GM06990 (cell line): ENCODE measurements around the gene SACM1L.

Experiments
- DNase-seq: peaks from one replicate; pipeline ENCODE4 v3.0.0-alpha.2; 2011; ENCODE audit not compliant: insufficient read length; ENCODE audit errors: extremely low read depth
- H3K27me3 ChIP-seq: replicated peaks from 2 replicates; pipeline ENCODE4 v1.6.0; 2011; ENCODE audit warnings: low read length; ENCODE audit not compliant: control insufficient read depth, insufficient read depth
- H3K36me3 ChIP-seq: 2 replicates; pipeline ENCODE4 v1.5.1; 2011; ENCODE audit warnings: low read length; ENCODE audit not compliant: control insufficient read depth, insufficient read depth
- H3K4me3 ChIP-seq: replicated peaks from 2 replicates; pipeline ENCODE4 v1.5.1; 2011; ENCODE audit warnings: low read depth, mild to moderate bottlenecking, control low read depth, low read length
- TF ChIP-seq, protein P1 (sequence below): IDR thresholded peaks from 2 replicates; pipeline ENCODE4 v1.5.1; 2011; ENCODE audit warnings: low read length, control low read depth, mild to moderate bottlenecking, inconsistent platforms; ENCODE audit not compliant: insufficient read depth, poor library complexity, severe bottlenecking

Gene SACM1L

DNA sequence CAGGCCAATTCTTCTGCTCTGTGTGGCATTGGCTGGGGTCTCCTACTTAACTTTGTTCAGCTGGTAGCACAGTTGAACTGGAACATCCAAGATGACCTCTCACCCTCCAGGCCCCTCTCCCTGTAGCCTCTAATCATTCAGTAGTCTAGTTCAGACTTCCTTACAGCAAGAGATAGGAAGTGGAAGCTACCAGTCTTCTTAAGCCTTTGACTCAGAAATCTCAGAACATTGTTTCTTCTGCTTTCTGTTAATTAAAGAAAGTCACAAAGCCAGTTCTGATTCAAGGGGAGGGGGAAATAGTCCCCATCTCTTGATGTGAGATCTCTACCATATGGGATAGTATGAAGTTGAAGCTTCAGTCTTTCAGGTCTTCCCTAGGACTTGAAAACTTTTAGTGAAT, 18.8 kb upstream of the SACM1L start:
- no peak overlapping the region for H3K4me3 ChIP-seq
- no peaks in the 10 kb centered on the region for H3K27me3 ChIP-seq
- no peak for DNase-seq
- TF ChIP-seq, protein P1, sequence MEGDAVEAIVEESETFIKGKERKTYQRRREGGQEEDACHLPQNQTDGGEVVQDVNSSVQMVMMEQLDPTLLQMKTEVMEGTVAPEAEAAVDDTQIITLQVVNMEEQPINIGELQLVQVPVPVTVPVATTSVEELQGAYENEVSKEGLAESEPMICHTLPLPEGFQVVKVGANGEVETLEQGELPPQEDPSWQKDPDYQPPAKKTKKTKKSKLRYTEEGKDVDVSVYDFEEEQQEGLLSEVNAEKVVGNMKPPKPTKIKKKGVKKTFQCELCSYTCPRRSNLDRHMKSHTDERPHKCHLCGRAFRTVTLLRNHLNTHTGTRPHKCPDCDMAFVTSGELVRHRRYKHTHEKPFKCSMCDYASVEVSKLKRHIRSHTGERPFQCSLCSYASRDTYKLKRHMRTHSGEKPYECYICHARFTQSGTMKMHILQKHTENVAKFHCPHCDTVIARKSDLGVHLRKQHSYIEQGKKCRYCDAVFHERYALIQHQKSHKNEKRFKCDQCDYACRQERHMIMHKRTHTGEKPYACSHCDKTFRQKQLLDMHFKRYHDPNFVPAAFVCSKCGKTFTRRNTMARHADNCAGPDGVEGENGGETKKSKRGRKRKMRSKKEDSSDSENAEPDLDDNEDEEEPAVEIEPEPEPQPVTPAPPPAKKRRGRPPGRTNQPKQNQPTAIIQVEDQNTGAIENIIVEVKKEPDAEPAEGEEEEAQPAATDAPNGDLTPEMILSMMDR = no peak
- H3K36me3 ChIP-seq = peaks cover 54% of the 10 kb centered on the region

DNA sequence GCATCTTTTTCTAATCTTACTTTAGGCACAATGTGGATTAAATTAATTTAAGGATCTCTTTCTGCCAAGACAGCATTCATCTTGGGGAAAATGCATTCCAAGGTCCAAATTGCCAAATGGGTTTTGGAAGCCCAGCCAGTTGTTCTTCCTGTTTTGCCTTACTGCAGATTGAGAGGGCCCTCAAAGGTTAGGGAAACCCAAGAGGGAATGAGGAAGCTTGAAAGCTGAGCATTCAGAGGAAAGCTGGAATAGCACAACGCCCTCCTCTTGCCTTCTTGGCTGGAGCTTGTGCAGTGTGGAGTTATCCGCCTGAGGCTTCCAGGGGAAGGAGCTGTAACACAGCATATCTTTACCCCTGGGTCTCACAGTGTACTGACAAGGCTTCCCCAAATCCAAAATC, 18.2 kb upstream of the SACM1L start:
- Histone ChIP-seq H3K27me3 (no peaks in the 10 kb centered on the region), H3K36me3 (peaks cover 49% of the 10 kb centered on the region), H3K4me3 (no peak overlapping the region)
- TF ChIP-seq, protein P1 = no peak
- DNase-seq = no peak

DNA sequence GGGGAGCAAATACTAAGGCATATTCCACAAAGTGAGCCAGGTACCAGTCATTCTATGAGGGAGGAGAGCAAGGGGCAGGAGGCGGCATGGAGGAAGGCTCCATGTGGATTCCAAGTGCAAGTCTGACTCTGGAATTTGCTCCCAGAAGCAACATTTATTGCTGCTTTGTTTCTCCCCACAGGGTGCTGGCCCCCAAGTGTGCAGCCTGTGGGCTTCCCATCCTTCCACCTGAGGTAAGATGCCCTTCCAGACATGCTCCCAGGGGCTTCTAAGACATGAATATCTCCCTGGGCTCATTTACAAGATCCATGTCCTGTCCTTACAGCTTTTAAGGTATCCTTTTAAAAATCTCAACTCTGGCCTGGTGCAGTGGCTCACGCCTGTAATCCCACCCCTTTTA, 15.9 kb upstream of the SACM1L start:
- peaks cover 44% of the 10 kb centered on the region for H3K36me3 ChIP-seq

DNA sequence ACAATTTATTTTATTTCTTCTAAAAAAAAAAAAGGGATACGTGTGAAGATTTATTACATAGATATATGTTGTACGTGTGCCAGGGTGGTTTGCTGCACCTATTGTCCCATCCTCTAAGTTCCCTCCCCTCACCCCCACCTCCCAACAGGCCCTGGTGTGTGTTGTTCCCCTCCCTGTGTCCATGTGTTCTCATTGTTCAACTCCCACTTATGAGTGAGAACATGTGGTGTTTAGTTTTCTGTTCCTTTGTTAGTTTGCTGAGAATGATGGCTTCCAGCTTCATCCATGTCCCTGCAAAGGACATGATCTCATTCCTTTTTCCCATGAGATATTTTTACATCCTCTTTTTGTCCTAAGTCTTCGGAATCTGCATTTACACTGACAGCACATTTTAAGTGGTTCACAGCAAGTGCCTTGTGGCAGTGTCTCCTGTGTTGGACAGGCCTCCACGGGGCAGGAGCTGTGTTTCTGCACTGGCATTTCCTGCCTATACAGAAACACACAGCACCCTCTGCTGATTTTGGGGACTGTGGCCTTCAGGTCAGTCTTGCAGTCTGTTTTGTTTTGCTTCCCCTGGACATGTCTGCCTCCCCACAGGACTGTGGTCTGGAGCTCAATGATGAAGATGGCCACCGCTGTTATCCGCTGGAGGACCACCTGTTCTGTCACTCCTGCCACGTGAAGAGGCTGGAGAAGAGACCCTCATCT, 12.7 kb upstream of the SACM1L start:
- no peaks in the 10 kb centered on the region for H3K27me3 ChIP-seq
- TF ChIP-seq, protein P1 = no peak
- H3K4me3 ChIP-seq = no peak overlapping the region
- DNase-seq = no peak
- H3K36me3 ChIP-seq = peaks cover 48% of the 10 kb centered on the region

More for the DNA sequence above, 15.9 kb upstream of the SACM1L start:
- Histone ChIP-seq H3K4me3 (no peak overlapping the region), H3K27me3 (no peaks in the 10 kb centered on the region)
- TF ChIP-seq, protein P1 = no peak
- DNase-seq = no peak

DNA sequence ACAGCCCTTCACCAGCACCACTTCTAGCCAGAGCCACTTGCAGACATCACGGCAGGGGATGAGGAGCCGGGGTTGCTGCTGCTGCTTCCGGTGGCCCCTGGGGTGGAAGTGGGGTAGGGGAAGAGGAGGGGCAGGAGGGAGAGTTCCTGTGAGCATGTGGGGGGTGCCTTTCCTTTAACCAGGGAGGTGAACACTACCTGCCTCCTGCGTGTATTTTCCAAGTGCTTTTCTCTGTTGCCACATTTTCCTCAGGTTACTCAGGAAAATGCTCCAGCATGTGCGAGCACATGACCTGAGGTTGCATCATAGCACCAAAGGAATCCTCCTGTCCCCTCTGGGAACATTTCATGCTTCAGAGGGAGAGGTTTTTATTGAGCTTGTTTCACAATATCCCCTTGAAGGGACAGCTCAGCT, 12.2 kb upstream of the SACM1L start:
- H3K36me3 ChIP-seq = peaks cover 47% of the 10 kb centered on the region
- TF ChIP-seq, protein P1 = no peak
- H3K4me3 ChIP-seq = no peak overlapping the region
- no peak for DNase-seq
- H3K27me3 ChIP-seq = no peaks in the 10 kb centered on the region

DNA sequence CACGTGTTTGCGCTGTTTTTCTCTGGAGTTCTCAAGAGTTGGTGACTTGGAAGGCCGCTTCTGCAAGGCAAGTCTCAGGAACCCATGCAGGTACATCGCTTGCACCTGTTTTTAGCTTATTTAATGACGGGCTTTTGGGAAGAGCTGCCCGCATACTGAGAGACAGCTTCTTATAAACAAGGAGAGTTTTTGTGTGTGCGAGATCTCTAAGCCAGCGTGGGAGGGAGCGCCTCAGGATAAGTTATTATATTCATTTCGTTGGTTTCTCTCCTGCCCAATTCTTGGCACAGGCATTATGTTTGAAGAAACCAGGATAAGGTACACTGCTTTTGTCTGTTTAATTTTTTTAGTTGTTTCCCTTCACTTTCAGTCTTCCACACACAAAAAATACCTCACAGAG, 11.4 kb upstream of the SACM1L start:
- Histone ChIP-seq H3K36me3 (peaks cover 44% of the 10 kb centered on the region), H3K27me3 (no peaks in the 10 kb centered on the region), H3K4me3 (no peak overlapping the region)
- DNase-seq = no peak
- TF ChIP-seq, protein P1 = no peak
